Peyer's patch (tissue), 4 donors: ENCODE results near the gene PIGR. TPM values are rescaled to one million over a fixed set of nuclear protein-coding genes. Genes with fewer than 3 reads are reported as not detected.

ENCODE experiments used
- DNase-seq, 3 donors: peaks; one replicate each; pipeline ENCODE4 v3.0.0-alpha.2; 2017 to 2019
- H3K27ac ChIP-seq, 4 donors: fragments of 200-600 bp; sonication (generic); one replicate each; pipeline ENCODE4 v1.5.1; 2016 to 2019
- H3K27me3 ChIP-seq, 2 donors: fragments of 200-600 bp; sonication (generic); one replicate each; pipeline ENCODE4 v1.5.1; 2019
- H3K36me3 ChIP-seq, 3 donors: fragments of 200-600 bp; sonication (generic); one replicate each; pipeline ENCODE4 v1.5.1; 2016 to 2019
- H3K4me1 ChIP-seq, 4 donors: fragments of 200-600 bp; sonication (generic); one replicate each; pipeline ENCODE4 v1.5.1; 2016 to 2019
- H3K4me3 ChIP-seq, 4 donors: fragments of 200-600 bp; sonication (generic); 1 replicate in 3 of 4; 2 replicates in 1 of 4; pipeline ENCODE4 v1.5.1; 2016 to 2019; ENCODE audit warnings: mild to moderate bottlenecking in 1 of 4
- H3K9me3 ChIP-seq, 4 donors: fragments of 200-600 bp; sonication (generic); one replicate each; pipeline ENCODE4 v1.5.1; 2016 to 2019; ENCODE audit warnings: mild to moderate bottlenecking in 1 of 4
- CTCF ChIP-seq, 6 experiments: fragments of 450-650 bp in 4 of 6; fragments of 200-600 bp in 2 of 6; sonication (generic) in 1 of 6; IDR thresholded peaks; one replicate each; pipeline ENCODE4 v1.5.1; 2017 to 2019; ENCODE audit warnings: antibody characterized with exemption in 6 of 6, mild to moderate bottlenecking in 3 of 6, moderate library complexity in 1 of 6
- POLR2A ChIP-seq, 2 donors: fragments of 450-650 bp; IDR thresholded peaks; one replicate each; pipeline ENCODE4 v1.5.1; 2017; ENCODE audit warnings: antibody characterized with exemption in 2 of 2, mild to moderate bottlenecking in 2 of 2, moderate library complexity in 2 of 2
- total RNA-seq, 4 donors: library from RNA; depleted of rRNA; stranded (reverse); fragments of >200 nt; gene quantifications; one replicate each; pipeline ENCODE4 v1.1.0, GENCODE V29; 2016

PIGR gene
- total RNA-seq, 4 donors from 2014 or later = 588 to 3,176 (median 2,192) TPM

GRCh38 chr1:206954459-206955342, 8.4 kb upstream of the PIGR start:
- H3K27me3 ChIP-seq = no peaks in the 10 kb centered on the region
- H3K4me3 ChIP-seq = no peak overlapping the region
- H3K4me1 ChIP-seq = peaks cover 0 to 44% (median 3%) of the 10 kb centered on the region in 4 donors
- no peak for DNase-seq
- peak overlapping the region in 2 of 4 donors; percentile 50 to 75 for H3K27ac ChIP-seq
- TF ChIP-seq CTCF (IDR thresholded peaks at IDR 0.05) (no peak), POLR2A (IDR thresholded peaks at IDR 0.05) (no peak)
- no peaks in the 10 kb centered on the region for H3K9me3 ChIP-seq
- H3K36me3 ChIP-seq = no peaks in the 10 kb centered on the region

GRCh38 chr1:206953626-206954025, 7.4 kb upstream of the PIGR start:
- peaks cover 0 to 44% (median 3%) of the 10 kb centered on the region in 4 donors for H3K4me1 ChIP-seq
- TF ChIP-seq CTCF (IDR thresholded peaks at IDR 0.05) (no peak), POLR2A (IDR thresholded peaks at IDR 0.05) (no peak)
- H3K27me3 ChIP-seq = no peaks in the 10 kb centered on the region
- H3K27ac ChIP-seq = peak overlapping the region in 3 of 4 donors; percentile 7 to 75 (median 50)
- DNase-seq = no peak
- H3K9me3 ChIP-seq = no peaks in the 10 kb centered on the region
- H3K36me3 ChIP-seq = no peaks in the 10 kb centered on the region
- no peak overlapping the region for H3K4me3 ChIP-seq

- TF ChIP-seq POLR2A (IDR thresholded peaks at IDR 0.05) = no peak
- TF ChIP-seq CTCF (IDR thresholded peaks at IDR 0.05) = no peak
- no peak overlapping the region for H3K4me3 ChIP-seq
Observed at GRCh38 chr1:206953126-206953525, 6.9 kb upstream of the PIGR start.

DNA sequence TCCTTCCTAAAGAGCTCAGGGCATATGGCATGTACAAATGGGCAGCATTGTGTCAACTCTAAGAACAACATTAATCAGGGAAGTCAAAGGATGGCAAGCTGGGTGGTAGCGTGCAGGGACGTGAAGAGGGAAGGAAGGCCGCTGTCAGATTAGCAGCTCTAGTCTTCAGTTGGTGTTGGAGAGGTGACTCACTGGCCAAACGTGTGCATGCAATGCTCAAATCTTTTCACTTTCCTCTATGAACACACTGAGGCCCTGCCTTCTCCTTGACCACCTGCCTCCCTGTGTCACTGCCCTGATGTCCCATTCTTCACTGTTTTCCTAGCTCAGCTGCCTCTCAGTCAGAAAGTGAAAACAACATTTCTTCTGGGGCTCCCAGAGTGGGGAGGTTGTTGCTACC, 5.9 kb upstream of the PIGR start:
- Histone ChIP-seq H3K36me3 (no peaks in the 10 kb centered on the region), H3K27ac (peak overlapping the region in 3 of 4 donors; percentile 3 to 75 (median 50)), H3K27me3 (no peaks in the 10 kb centered on the region), H3K4me1 (peaks cover 0 to 54% (median 4%) of the 10 kb centered on the region in 4 donors), H3K9me3 (no peaks in the 10 kb centered on the region), H3K4me3 (no peak overlapping the region)
- no peak for DNase-seq
- TF ChIP-seq POLR2A (IDR thresholded peaks at IDR 0.05) (no peak), CTCF (IDR thresholded peaks at IDR 0.05) (no peak)

More at GRCh38 chr1:206953126-206953525, 6.9 kb upstream of the PIGR start:
- Histone ChIP-seq H3K9me3 (no peaks in the 10 kb centered on the region), H3K27ac (peak overlapping the region in 3 of 4 donors; percentile 7 to 75 (median 50)), H3K27me3 (no peaks in the 10 kb centered on the region), H3K4me1 (peaks cover 0 to 46% (median 3%) of the 10 kb centered on the region in 4 donors), H3K36me3 (no peaks in the 10 kb centered on the region)
- DNase-seq = no peak

DNA sequence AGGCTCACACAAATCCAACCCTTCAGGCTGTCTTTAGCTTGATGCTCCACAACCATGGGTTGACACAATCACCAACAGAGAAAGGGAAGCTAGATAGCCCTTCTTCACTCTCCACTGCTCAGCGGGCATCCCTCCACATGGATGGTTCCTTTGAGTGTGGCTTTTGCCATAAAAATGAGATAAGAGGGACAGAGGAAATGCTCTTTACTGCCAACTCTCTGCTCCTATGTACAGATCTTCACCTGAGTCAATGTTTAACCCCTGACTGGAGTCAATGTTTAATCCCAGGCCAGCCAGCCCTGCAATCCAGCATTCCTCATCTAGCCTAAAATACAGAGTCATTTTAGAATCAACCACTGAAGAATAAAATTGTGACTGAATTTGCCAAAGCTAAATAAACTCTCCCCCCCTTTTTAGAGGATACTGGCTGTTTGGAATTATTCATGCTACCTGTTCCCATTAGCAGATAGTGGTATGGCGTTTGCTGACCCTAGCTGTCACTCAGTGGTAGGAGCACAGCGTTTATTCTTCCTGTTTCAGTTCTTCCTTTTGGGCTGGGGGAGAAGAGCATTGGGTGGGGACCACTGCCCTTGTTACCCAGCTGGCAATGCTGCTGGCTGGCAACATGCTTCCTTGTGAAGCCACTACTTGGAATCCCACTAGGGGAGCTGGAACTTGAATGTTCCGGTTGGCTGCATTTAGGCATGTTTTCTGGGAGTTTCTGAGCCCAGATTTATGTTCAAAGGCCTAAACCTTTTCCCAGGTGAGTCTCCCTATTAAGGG, 5.2 kb upstream of the PIGR start:
- H3K9me3 ChIP-seq = no peaks in the 10 kb centered on the region
- no peak for DNase-seq
- TF ChIP-seq POLR2A (IDR thresholded peaks at IDR 0.05) (peak in 1 of 2 donors; percentile 21), CTCF (IDR thresholded peaks at IDR 0.05) (peak in 2 of 6 experiments; percentile 8 to 18)
- peaks cover 0 to 54% (median 6%) of the 10 kb centered on the region in 4 donors for H3K4me1 ChIP-seq
- peak overlapping the region in 1 of 4 donors; percentile 18 for H3K4me3 ChIP-seq
- peak overlapping the region in 2 of 4 donors; percentile 50 to 75 for H3K27ac ChIP-seq
- no peaks in the 10 kb centered on the region for H3K27me3 ChIP-seq
- H3K36me3 ChIP-seq = no peaks in the 10 kb centered on the region
